Endothelial cell of umbilical vein (primary cell): ENCODE measurements around the gene CRYBA4.

Source experiments
- CTCF ChIP-seq, 2 donors: IDR thresholded peaks; 1 replicate in 1 of 2; 2 replicates in 1 of 2; pipeline ENCODE4 v1.5.1; 2011; ENCODE audit warnings: low read length in 2 of 2, mild to moderate bottlenecking in 2 of 2, moderate library complexity in 2 of 2, control low read depth in 1 of 2, inconsistent platforms in 1 of 2, low read depth in 1 of 2; ENCODE audit not compliant: insufficient read depth in 1 of 2; ENCODE audit errors: extremely low read depth in 1 of 2
- EZH2 ChIP-seq: IDR thresholded peaks from 2 replicates; pipeline ENCODE4 v1.6.1; 2012; ENCODE audit warnings: borderline replicate concordance, low read depth, mild to moderate bottlenecking, moderate library complexity, low read length, inconsistent platforms; ENCODE audit not compliant: severe bottlenecking
- FOS ChIP-seq: IDR thresholded peaks from 2 replicates; pipeline ENCODE4 v1.6.1; 2011; ENCODE audit warnings: mild to moderate bottlenecking, low read length, moderate library complexity, borderline replicate concordance; ENCODE audit not compliant: insufficient read depth
- JUN ChIP-seq: IDR thresholded peaks from 2 replicates; pipeline ENCODE4 v1.6.1; 2011; ENCODE audit warnings: borderline replicate concordance, low read depth; ENCODE audit not compliant: insufficient read length, insufficient read depth
- MAX ChIP-seq: IDR thresholded peaks from 2 replicates; pipeline ENCODE4 v1.6.1; 2011; ENCODE audit not compliant: insufficient read depth, insufficient read length
- MYC ChIP-seq: IDR thresholded peaks from one replicate; pipeline ENCODE4 v1.6.1; 2011; ENCODE audit warnings: mild to moderate bottlenecking, low read depth, low read length
- POLR2A ChIP-seq: IDR thresholded peaks from 2 replicates; pipeline ENCODE4 v1.6.1; 2012; ENCODE audit warnings: low read depth, mild to moderate bottlenecking, control low read depth, low read length
- POLR2AphosphoS5 ChIP-seq: IDR thresholded peaks from 2 replicates; pipeline ENCODE4 v1.6.1; 2012; ENCODE audit warnings: low read depth, mild to moderate bottlenecking, control low read depth, low read length, moderate library complexity; ENCODE audit not compliant: insufficient read depth

DNA sequence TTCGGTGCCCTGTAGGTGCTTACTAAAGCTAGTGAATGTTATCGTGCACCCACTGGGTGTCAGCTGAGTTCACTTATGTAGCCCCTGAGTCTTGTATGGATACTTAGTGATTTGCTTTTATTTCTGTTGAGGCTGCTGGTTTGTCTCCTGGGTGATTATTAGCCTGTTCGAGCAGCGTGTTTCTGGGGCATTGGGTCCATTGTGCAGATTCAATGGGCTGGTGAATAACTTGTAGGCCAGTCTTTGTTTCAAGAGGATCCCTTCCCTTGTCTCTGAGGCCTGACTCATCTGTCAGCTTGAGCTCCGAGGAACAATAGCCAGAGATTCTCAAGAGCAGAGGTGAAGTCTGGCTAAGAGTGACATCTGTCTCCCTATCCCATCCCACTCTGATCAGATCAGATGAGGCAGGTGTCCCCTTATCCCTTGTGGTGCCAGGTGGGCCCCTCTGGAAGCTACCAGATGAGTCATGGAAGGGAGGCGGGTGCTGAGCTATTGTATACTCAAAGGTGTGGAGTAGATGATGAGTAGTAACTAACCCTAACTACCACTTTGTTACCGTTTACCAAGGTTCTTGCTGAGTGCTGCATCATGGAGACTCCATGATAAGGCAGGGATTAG, 39.3 kb downstream of the CRYBA4 start:
- no peak for TF ChIP-seq CTCF (IDR thresholded peaks at IDR 0.05; ENCODE audit: extremely low read depth in 1 of 2, insufficient read depth in 1 of 2, low read depth in 1 of 2, low read length in 2 of 2)
- TF ChIP-seq POLR2AphosphoS5: no peak
- no peak for TF ChIP-seq POLR2A
- no peak for TF ChIP-seq MYC
- TF ChIP-seq MAX: no peak
- TF ChIP-seq EZH2: no peak
- TF ChIP-seq FOS: no peak
- no peak for TF ChIP-seq JUN
